T-helper 1 cell treated with Interleukin-12 subunit alpha and Interleukin-12 subunit beta and Interleukin-4 antibody, amounts not matched to agents 30 μg/mL and 1 μg/mL, for 36 hours (primary cell): Measurements from ENCODE around the gene TNFRSF13B.
"Not testable (repeated sequence)": the region's sequence is repeated elsewhere in the genome, so short reads cannot be mapped to it uniquely, and the experiment has no call there.

Source experiments
- H3K27ac Mint-ChIP-seq: one replicate; pipeline ENCODE4 v1.8.0; 2021; ENCODE audit warnings: mild to moderate bottlenecking, mixed read lengths
- H3K27me3 Mint-ChIP-seq: one replicate; pipeline ENCODE4 v1.8.0; 2021; ENCODE audit warnings: low read depth, mixed read lengths
- H3K36me3 Mint-ChIP-seq: one replicate; pipeline ENCODE4 v1.8.0; 2021; ENCODE audit warnings: low read depth, mixed read lengths
- H3K4me1 Mint-ChIP-seq: one replicate; pipeline ENCODE4 v1.8.0; 2021; ENCODE audit warnings: low read depth, mixed read lengths
- H3K4me3 Mint-ChIP-seq: one replicate; pipeline ENCODE4 v1.8.0; 2021; ENCODE audit warnings: mild to moderate bottlenecking, moderate library complexity, mixed read lengths
- H3K9me3 Mint-ChIP-seq: one replicate; pipeline ENCODE4 v1.8.0; 2021; ENCODE audit warnings: mixed read lengths

The TNFRSF13B gene

GRCh38 chr17:16971458-16972338, at the start of gene TNFRSF13B:
Gene TNFRSF13B (minus strand): TSS chr17:16972118. CDS start chr17:16972075, 43 bp downstream.
- H3K36me3 Mint-ChIP-seq, result no peaks in the 10 kb centered on the region
- H3K27me3 Mint-ChIP-seq, result peaks cover 7% of the 10 kb centered on the region
- H3K9me3 Mint-ChIP-seq, result no peaks in the 10 kb centered on the region
- H3K4me1 Mint-ChIP-seq, result peaks cover 7% of the 10 kb centered on the region
- H3K27ac Mint-ChIP-seq, result no peak within 1 kb of the TSS
- no peak within 1 kb of the TSS for H3K4me3 Mint-ChIP-seq

- no peak overlapping the region for H3K4me3 Mint-ChIP-seq
- peaks cover 13% of the 10 kb centered on the region for H3K4me1 Mint-ChIP-seq
- H3K36me3 Mint-ChIP-seq, result no peaks in the 10 kb centered on the region
- H3K27ac Mint-ChIP-seq, result no peak overlapping the region
- no peaks in the 10 kb centered on the region for H3K9me3 Mint-ChIP-seq
- H3K27me3 Mint-ChIP-seq, result no peaks in the 10 kb centered on the region
These were observed 49.4 kb upstream of the TNFRSF13B start for GRCh38 chr17:17021194-17021863.

- H3K36me3 Mint-ChIP-seq, result no peaks in the 10 kb centered on the region
- no peak overlapping the region for H3K4me3 Mint-ChIP-seq
- no peaks in the 10 kb centered on the region for H3K9me3 Mint-ChIP-seq
- no peaks in the 10 kb centered on the region for H3K27me3 Mint-ChIP-seq
- no peak overlapping the region for H3K27ac Mint-ChIP-seq
- peaks cover 17% of the 10 kb centered on the region for H3K4me1 Mint-ChIP-seq
These were observed 48.9 kb upstream of the TNFRSF13B start for GRCh38 chr17:17020821-17021193.

GRCh38 chr17:17019891-17020456, 48.1 kb upstream of the TNFRSF13B start:
- H3K27me3 Mint-ChIP-seq, result no peaks in the 10 kb centered on the region
- no peaks in the 10 kb centered on the region for H3K36me3 Mint-ChIP-seq
- peaks cover 23% of the 10 kb centered on the region for H3K4me1 Mint-ChIP-seq
- H3K27ac Mint-ChIP-seq, result no peak overlapping the region
- no peak overlapping the region for H3K4me3 Mint-ChIP-seq
- no peaks in the 10 kb centered on the region for H3K9me3 Mint-ChIP-seq

GRCh38 chr17:17019430-17019762, 47.5 kb upstream of the TNFRSF13B start:
- peaks cover 23% of the 10 kb centered on the region for H3K4me1 Mint-ChIP-seq
- no peaks in the 10 kb centered on the region for H3K9me3 Mint-ChIP-seq
- H3K4me3 Mint-ChIP-seq, result no peak overlapping the region
- H3K27me3 Mint-ChIP-seq, result no peaks in the 10 kb centered on the region
- H3K36me3 Mint-ChIP-seq, result no peaks in the 10 kb centered on the region
- no peak overlapping the region for H3K27ac Mint-ChIP-seq

- Mint-ChIP-seq H3K4me1 (peaks cover 23% of the 10 kb centered on the region), H3K27me3 (no peaks in the 10 kb centered on the region), H3K27ac (peak overlapping the region; percentile 45), H3K36me3 (no peaks in the 10 kb centered on the region), H3K9me3 (no peaks in the 10 kb centered on the region), H3K4me3 (no peak overlapping the region)
These were observed 46.9 kb upstream of the TNFRSF13B start for GRCh38 chr17:17018612-17019429.

- peak overlapping the region; percentile 45 for H3K27ac Mint-ChIP-seq
- H3K4me3 Mint-ChIP-seq, result no peak overlapping the region
- H3K36me3 Mint-ChIP-seq, result no peaks in the 10 kb centered on the region
- H3K27me3 Mint-ChIP-seq, result no peaks in the 10 kb centered on the region
- H3K9me3 Mint-ChIP-seq, result no peaks in the 10 kb centered on the region
- H3K4me1 Mint-ChIP-seq, result peaks cover 23% of the 10 kb centered on the region
These were observed 46.1 kb upstream of the TNFRSF13B start for GRCh38 chr17:17018021-17018441.

- no peaks in the 10 kb centered on the region for H3K36me3 Mint-ChIP-seq
- H3K27ac Mint-ChIP-seq, result peak overlapping the region; percentile 15
- no peak overlapping the region for H3K4me3 Mint-ChIP-seq
- no peaks in the 10 kb centered on the region for H3K9me3 Mint-ChIP-seq
- H3K4me1 Mint-ChIP-seq, result peaks cover 23% of the 10 kb centered on the region
- H3K27me3 Mint-ChIP-seq, result no peaks in the 10 kb centered on the region
These were observed 45.6 kb upstream of the TNFRSF13B start for GRCh38 chr17:17017343-17018014.

- not testable (repeated sequence) for H3K4me3 Mint-ChIP-seq, H3K36me3 Mint-ChIP-seq, H3K27me3 Mint-ChIP-seq, H3K9me3 Mint-ChIP-seq
- Mint-ChIP-seq H3K4me1 (peaks cover 23% of the 10 kb centered on the region), H3K27ac (peak overlapping the region; percentile 26)
These were observed 44.6 kb upstream of the TNFRSF13B start for GRCh38 chr17:17016199-17017197.

- H3K36me3 Mint-ChIP-seq, result no peaks in the 10 kb centered on the region
- no peaks in the 10 kb centered on the region for H3K27me3 Mint-ChIP-seq
- peaks cover 23% of the 10 kb centered on the region for H3K4me1 Mint-ChIP-seq
- no peaks in the 10 kb centered on the region for H3K9me3 Mint-ChIP-seq
- H3K4me3 Mint-ChIP-seq, result no peak overlapping the region
- H3K27ac Mint-ChIP-seq, result no peak overlapping the region
These were observed 43.3 kb upstream of the TNFRSF13B start for GRCh38 chr17:17015230-17015629.

- H3K27ac Mint-ChIP-seq, H3K36me3 Mint-ChIP-seq, H3K4me3 Mint-ChIP-seq, H3K27me3 Mint-ChIP-seq, H3K9me3 Mint-ChIP-seq: not testable (repeated sequence)
- H3K4me1 Mint-ChIP-seq, result peaks cover 23% of the 10 kb centered on the region
These were observed 42.8 kb upstream of the TNFRSF13B start for GRCh38 chr17:17014748-17015124.

- not testable (repeated sequence) for H3K9me3 Mint-ChIP-seq, H3K27ac Mint-ChIP-seq, H3K4me3 Mint-ChIP-seq, H3K36me3 Mint-ChIP-seq, H3K27me3 Mint-ChIP-seq
- H3K4me1 Mint-ChIP-seq, result peaks cover 23% of the 10 kb centered on the region
These were observed 42.2 kb upstream of the TNFRSF13B start for GRCh38 chr17:17013828-17014747.
